GM18870 (cell line): ENCODE results near the gene CSNK1G2.

Experiments used
- ATAC-seq: cut with Tn5 transposase; IDR thresholded peaks from one replicate; pipeline ENCODE4 v1.9.1; 2021; ENCODE audit warnings: moderate library complexity; ENCODE audit not compliant: unreplicated experiment

The CSNK1G2 gene

DNA sequence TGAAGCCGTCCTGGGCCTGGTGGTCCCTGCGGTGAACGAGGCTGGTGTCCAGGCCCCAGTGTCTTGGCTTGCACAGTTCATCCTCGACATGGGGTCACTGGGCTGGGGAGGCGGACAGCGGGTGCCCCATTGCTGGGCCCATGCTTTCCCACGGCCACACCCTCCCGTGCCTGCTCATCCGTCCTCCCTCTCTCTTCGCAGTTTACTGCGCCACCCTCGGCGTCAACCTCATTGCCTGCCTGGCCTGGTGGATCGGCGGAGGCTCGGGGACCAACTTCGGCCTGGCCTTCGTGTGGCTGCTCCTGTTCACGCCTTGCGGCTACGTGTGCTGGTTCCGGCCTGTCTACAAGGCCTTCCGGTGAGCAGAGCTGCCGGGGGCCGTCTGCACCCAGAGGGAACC, 23.0 kb upstream of the CSNK1G2 start:
- ATAC-seq = no peak

GRCh38 chr19:1918975-1919374, 22.0 kb upstream of the CSNK1G2 start:
- ATAC-seq = no peak

GRCh38 chr19:1920644-1921043, 20.3 kb upstream of the CSNK1G2 start:
- no peak for ATAC-seq

- no peak for ATAC-seq
These were observed 19.6 kb upstream of the CSNK1G2 start for GRCh38 chr19:1921326-1921725.

DNA sequence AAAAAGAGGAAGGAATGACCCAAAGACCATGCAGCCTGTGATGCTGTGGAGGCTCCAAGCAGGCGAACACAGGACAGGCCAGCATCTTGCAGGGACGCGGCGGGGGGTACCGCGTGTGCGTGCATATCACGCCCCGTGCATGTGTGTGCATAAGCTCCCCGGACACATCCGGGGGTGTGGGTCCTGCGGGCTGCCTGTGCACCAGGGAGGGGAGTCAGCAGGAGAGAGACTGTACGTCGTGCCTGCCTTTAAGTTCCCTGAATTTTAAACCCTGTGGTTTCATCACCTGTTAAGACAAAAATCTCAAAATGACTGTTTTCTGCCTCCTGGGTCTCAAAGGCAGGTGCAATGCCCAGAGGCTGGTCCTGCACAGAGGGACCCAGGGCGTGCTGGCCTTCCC, 19.1 kb upstream of the CSNK1G2 start:
- no peak for ATAC-seq

GRCh38 chr19:1922803-1923202, 18.2 kb upstream of the CSNK1G2 start:
- ATAC-seq = no peak

DNA sequence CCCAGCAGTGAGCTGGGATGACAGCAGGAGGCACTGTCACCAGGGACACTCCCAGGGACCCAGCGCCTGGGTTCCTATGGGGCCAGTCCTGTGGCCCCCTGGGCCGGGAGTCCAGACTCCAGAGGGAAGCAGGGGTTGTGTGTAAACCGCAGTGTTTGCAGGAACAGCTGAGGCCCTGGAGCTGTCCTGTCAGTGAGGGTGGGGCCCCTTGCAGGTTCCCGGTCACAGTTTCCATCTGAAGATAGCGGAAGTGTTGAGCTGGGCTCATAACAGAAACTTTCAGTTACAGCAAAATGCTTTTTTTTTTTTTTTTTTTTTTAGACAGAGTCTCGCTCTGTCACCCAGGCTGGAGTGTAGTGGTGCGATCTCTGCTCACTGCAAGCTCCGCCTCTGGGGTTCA, 17.7 kb upstream of the CSNK1G2 start:
- ATAC-seq = no peak

DNA sequence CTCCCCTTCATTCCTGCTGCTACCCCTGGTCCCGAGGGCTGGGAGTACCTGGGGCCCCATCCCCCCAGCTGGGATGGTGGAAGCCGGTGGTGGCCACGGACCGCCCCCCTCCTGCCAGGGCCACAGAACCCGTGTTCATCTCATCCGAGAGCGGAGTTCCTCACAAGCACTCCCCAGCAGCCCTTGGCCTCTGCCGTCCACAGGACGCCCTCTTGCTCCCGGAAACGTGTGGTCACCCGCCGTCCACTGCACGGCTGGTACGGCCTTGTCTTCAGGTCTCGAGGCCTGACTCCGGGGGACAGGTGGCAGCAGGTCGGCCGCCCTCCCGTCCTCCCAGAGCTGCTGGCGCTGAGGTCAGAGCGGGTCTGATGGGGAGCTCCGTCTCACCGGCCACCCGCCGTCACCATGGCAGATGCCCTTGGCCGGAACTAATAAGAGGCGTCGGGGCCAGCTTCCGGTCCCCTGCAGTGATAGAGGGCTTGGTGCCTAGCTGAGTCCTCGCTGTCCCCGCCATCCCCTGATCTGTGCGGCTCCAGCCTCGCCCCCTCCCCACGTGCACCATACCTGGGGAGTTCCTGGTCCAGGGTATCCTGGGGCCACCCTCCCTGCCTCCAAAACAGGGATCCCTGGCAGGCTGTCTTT, 16.5 kb upstream of the CSNK1G2 start:
- ATAC-seq = no peak

- ATAC-seq = no peak
These were observed 15.4 kb upstream of the CSNK1G2 start for GRCh38 chr19:1925544-1925943.

DNA sequence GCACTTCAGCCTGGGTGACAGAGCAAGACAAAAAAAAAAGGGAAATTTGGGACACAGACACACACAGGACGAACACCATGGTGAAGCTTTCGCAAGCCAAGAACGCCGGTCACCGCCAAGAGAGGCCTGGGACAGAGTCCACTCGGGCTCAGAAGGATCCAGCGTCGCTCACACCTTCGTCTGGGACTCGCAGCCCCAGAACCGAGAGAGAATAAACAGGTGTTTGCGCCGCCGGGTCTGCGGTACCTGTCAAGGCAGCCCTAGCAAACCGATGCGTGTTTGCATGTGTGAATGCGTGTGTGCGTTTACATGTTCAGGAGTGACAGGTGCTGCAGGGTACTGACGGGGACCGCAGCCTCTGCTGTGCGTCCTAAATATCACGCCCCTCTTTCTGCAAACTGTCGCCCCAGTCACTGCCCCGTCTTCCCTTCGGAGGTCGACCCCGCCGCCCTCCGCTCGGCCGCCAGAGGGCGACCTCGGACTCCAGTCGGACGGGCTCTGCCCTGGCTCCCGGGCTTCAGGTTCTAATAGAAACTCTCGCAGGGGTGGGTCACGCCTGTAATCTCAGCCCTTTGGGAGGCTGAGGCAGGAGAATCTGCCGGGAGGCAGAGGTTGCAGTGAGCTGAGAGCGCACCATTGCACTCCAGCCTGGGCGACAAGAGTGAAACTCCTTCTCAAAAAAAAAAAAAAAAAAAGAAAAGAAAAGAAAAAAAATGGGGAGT, 11.8 kb upstream of the CSNK1G2 start:
- ATAC-seq = no peak

DNA sequence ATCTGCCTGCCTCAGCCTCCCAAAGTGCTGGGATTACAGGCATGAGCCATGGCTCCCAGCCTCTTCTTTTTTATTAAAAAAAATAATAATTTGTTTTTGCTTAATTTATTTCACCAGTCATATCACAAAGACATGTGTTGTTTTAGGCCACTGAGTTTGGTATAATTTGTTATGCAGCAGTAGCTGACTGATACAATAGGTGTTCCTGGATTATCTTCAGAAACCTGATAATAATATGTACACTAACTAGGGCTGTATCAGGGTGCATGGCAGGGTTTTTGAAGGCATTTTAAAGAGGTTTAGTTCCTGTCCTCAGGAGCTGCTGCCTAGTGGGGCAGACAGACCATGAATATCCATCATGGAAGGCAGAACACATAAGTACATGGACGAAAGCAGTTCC, 9.5 kb upstream of the CSNK1G2 start:
- no peak for ATAC-seq

GRCh38 chr19:1932395-1932794, 8.6 kb upstream of the CSNK1G2 start:
- ATAC-seq = no peak

GRCh38 chr19:1933244-1933643, 7.7 kb upstream of the CSNK1G2 start:
- no peak for ATAC-seq

- ATAC-seq = no peak
These were observed 7.0 kb upstream of the CSNK1G2 start for GRCh38 chr19:1933942-1934341.

DNA sequence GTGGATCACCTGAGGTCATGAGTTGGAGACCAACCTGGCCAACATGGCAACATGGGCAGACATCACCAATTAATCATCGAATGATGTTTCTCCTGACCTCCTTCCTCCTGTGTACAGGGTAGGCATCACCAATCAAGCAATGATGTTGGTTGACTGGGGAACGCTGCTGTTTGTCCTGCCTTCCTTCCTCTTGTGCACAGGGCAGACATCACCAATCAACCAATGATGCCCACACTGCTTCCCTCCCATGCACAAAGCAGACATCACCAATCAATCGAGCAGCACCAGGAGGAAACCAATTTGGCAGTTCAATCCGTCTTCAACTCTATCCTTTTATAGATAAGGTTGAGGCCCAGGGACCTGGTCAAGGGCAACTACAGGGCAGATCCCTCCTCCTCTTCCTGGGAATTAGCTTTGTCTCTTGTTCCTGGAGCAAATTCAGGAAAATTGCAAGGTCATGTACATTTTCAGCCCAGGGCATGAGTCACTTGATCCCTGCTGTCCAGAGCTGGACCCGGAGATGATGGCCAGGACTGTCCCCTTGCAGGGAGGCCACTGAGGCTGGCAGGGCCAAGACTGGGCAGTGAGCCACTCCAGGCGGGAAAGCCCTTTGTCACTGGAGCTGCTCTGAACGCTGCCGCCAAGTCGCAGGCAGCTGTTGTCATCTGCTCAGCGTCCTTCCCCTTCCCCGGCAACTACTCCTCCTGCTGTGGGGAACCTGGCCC, 5.3 kb upstream of the CSNK1G2 start:
- ATAC-seq = no peak

DNA sequence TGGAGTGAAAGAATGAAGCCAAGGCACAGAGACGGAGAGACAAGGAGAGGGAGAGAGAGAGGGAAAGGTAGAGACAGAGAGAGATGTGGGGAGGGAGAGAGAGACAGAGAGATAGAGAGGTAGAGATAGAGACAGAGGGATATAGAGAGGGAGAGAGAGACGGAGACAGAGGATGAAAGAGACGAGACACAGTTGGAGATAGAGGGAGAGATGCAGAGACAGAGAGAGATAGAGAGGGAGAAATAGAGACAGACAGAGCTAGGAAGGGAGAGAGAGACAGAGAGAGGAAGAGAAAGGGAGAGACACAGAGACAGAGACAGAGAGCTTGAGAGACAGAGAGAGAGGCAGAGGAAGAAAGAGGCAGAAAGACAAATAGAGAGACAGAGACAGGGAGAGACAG, 4.5 kb upstream of the CSNK1G2 start:
- no peak for ATAC-seq

- ATAC-seq = no peak
These were observed 3.9 kb upstream of the CSNK1G2 start for GRCh38 chr19:1936916-1937610.

- ATAC-seq = no peak
These were observed 2.9 kb upstream of the CSNK1G2 start for GRCh38 chr19:1938071-1938470.

DNA sequence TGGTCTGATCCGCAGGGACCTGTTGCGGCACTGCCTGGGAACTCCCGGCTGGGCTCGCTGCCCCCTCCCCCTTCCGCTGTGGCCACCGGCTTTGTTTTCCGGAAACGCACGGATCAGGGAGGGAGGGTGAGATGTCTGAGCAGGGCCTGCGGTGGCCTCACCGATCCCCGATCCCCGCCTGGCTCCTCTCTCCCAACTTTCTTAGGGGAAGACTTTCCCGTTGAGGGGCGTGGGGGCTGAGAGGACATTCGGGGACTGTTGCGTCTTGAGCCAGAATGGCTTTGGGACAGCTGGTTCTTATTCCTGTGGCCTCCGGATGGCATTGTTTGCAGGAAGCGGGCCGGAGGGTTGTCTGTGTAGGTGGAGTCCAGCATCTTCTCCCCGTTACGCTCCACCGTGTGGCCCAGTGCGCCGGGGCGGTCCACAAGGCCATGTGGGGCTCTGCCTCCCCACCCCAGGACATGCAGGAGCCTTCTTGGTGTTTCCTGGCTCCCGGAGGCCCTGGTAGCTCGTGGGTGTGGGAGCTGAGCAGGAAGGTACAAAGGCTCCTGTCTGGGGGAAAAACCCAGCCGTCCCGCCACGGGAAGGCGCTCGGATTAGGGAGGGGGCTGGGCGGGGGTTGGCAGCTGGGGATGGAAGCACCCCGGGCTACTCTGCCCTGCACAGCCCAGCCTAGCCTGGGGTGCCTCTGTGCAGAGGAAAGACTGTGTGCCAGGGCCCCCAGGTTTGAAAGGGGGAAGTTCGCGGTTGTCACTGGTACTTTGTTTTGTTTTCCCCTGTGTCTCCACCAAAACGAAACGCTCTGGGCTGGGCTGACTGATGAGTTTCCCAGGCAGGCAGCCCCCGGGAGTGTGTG, 1.3 kb downstream of the CSNK1G2 start:
- ATAC-seq = no peak

DNA sequence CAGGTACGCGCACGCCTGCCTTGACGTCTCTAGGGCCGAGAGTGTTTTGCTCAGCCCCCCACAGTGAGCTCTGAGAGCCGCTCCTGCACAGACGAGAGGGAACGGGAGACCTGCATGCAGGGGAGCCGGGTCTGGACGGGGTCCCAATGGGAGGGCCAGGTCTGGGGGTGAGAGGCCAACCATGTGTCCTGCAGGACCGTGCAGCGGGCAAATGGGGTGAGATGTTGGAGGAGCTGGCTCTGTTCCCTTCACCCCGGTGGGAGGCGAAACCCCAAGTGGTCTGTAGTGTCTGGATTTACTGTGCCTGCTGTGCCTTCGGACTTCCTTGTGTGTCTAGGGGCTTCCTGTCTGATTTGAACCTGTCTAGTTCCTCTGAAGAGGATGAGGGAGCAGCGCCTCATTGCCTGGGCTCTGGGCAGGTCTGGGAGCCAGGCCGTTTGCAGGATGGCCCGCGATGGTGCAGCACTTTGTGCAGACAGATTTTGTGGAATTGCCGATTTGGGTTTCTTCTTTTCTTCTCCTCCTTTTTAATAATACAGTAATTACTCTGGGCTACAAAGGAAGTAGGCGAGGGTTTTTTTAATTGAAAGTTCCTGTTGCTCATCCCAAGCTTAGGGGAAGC, 2.1 kb downstream of the CSNK1G2 start:
- ATAC-seq = no peak
